IMR-90 (cell line): ENCODE results near the gene IFNL1. TPM values are rescaled to one million over a fixed set of nuclear protein-coding genes. Genes with fewer than 3 reads are reported as not detected.
A peak's percentile ranks its signal among the peaks of the same experiment; 100 is the strongest.

Source experiments
- ATAC-seq: fragments of 200-7000 bp; cut with Tn5 transposase; 2 replicates; pipeline ENCODE4 v1.9.1; 2020; ENCODE audit warnings: low read depth, mild to moderate bottlenecking, moderate library complexity
- BruUV-seq: library from RNA; stranded (reverse); fragments of 400-500 nt; replicated peaks from 2 replicates; lab custom pipeline; 2021; lab: Mats Ljungman, UMichigan
- CTCF ChIA-PET: fragments of 300-600 bp; formaldehyde crosslinking; extraction: SDS; loops from one replicate; lab custom pipeline; 2021; ENCODE audit warnings: antibody characterized with exemption; lab: Yijun Ruan, JAX
- POLR2A ChIA-PET: fragments of 300-600 bp; sonication (Branson Sonifier 250); formaldehyde crosslinking; loops from one replicate; lab custom pipeline; 2022; ENCODE audit warnings: antibody characterized with exemption; ENCODE audit not compliant: unreplicated experiment; lab: Charles Lee
- DNase-seq: peaks from one replicate; pipeline ENCODE4 v3.0.0; 2013
- H2AFZ ChIP-seq: replicated peaks from 2 replicates; pipeline ENCODE3; 2013; ENCODE audit warnings: low read length, mild to moderate bottlenecking; ENCODE audit not compliant: poor library complexity
- H2AK5ac ChIP-seq: 2 replicates; pipeline ENCODE4 v1.6.1; 2013; ENCODE audit warnings: low read depth, low read length, inconsistent platforms
- H2AK9ac ChIP-seq: replicated peaks from 2 replicates; pipeline ENCODE3; 2013; ENCODE audit warnings: mild to moderate bottlenecking, low read depth, low read length, moderate library complexity; ENCODE audit not compliant: poor library complexity
- H2BK120ac ChIP-seq: 2 replicates; pipeline ENCODE4 v1.6.1; 2013; ENCODE audit warnings: low read depth, low read length, inconsistent platforms
- H2BK15ac ChIP-seq: 3 replicates; pipeline ENCODE4 v1.6.1; 2013; ENCODE audit warnings: low read depth, low read length, inconsistent platforms
- H2BK20ac ChIP-seq: 2 replicates; pipeline ENCODE4 v1.6.1; 2013; ENCODE audit warnings: low read depth, mild to moderate bottlenecking, inconsistent platforms, low read length, moderate library complexity
- H2BK5ac ChIP-seq: 2 replicates; pipeline ENCODE4 v1.6.1; 2013; ENCODE audit warnings: mild to moderate bottlenecking, low read depth, low read length, inconsistent platforms; ENCODE audit not compliant: poor library complexity, severe bottlenecking
- H3K14ac ChIP-seq: replicated peaks from 2 replicates; pipeline ENCODE4 v1.6.1; 2013; ENCODE audit warnings: low read depth, low read length, inconsistent platforms
- H3K18ac ChIP-seq: 2 replicates; pipeline ENCODE4 v1.6.1; 2013; ENCODE audit warnings: low read depth, low read length, control low read depth
- H3K23ac ChIP-seq: 2 replicates; pipeline ENCODE4 v1.6.1; 2013; ENCODE audit warnings: low read depth, low read length, inconsistent platforms
- H3K27ac ChIP-seq: 2 replicates; pipeline ENCODE4 v1.5.1; 2013; ENCODE audit warnings: mild to moderate bottlenecking, control low read depth, low read length; ENCODE audit not compliant: insufficient read depth
- H3K27me3 ChIP-seq: 2 replicates; pipeline ENCODE4 v1.6.1; 2013; ENCODE audit warnings: low read length; ENCODE audit not compliant: control insufficient read depth, insufficient read depth
- H3K36me3 ChIP-seq: 2 replicates; pipeline ENCODE4 v1.6.1; 2013; ENCODE audit warnings: low read length, mixed read lengths; ENCODE audit not compliant: control insufficient read depth, insufficient read depth
- H3K4ac ChIP-seq: 2 replicates; pipeline ENCODE4 v1.6.1; 2013; ENCODE audit warnings: low read depth, low read length, inconsistent platforms
- H3K4me1 ChIP-seq: 2 replicates; pipeline ENCODE4 v1.6.1; 2013; ENCODE audit warnings: low read length, mixed read lengths; ENCODE audit not compliant: control insufficient read depth, insufficient read depth
- H3K4me2 ChIP-seq: 2 replicates; pipeline ENCODE4 v1.6.1; 2013; ENCODE audit warnings: low read depth, mild to moderate bottlenecking, control low read depth, low read length, moderate library complexity
- H3K4me3 ChIP-seq: 2 replicates; pipeline ENCODE4 v1.5.1; 2013; ENCODE audit warnings: low read depth, mild to moderate bottlenecking, control low read depth, low read length, moderate library complexity; ENCODE audit not compliant: insufficient read depth
- H3K56ac ChIP-seq: 2 replicates; pipeline ENCODE4 v1.6.1; 2013; ENCODE audit warnings: low read length, inconsistent platforms; ENCODE audit not compliant: insufficient read depth; ENCODE audit errors: extremely low read depth
- H3K79me1 ChIP-seq, 2 experiments: 2 replicates each; pipeline ENCODE4 v1.6.1; 2013; ENCODE audit warnings: low read length in 2 of 2, inconsistent platforms in 1 of 2, low read depth in 1 of 2
- H3K9ac ChIP-seq: 2 replicates; pipeline ENCODE4 v1.6.1; 2013; ENCODE audit warnings: low read depth, low read length, control low read depth
- H3K9me1 ChIP-seq: 2 replicates; pipeline ENCODE4 v1.6.1; 2013; ENCODE audit warnings: low read length, inconsistent platforms; ENCODE audit not compliant: insufficient read depth
- H3K9me3 ChIP-seq: 2 replicates; pipeline ENCODE4 v1.6.1; 2013; ENCODE audit warnings: low read length; ENCODE audit not compliant: control insufficient read depth, insufficient read depth
- H4K20me1 ChIP-seq: 2 replicates; pipeline ENCODE4 v1.6.1; 2013; ENCODE audit warnings: low read length, inconsistent platforms; ENCODE audit not compliant: insufficient read depth
- H4K5ac ChIP-seq: 2 replicates; pipeline ENCODE4 v1.6.1; 2013; ENCODE audit warnings: mild to moderate bottlenecking, low read depth, low read length, control low read depth
- H4K8ac ChIP-seq, 2 experiments: 2 replicates each; pipeline ENCODE4 v1.6.1; 2013; ENCODE audit warnings: low read depth in 2 of 2, low read length in 2 of 2, control low read depth in 1 of 2, inconsistent platforms in 1 of 2
- H4K91ac ChIP-seq: 2 replicates; pipeline ENCODE4 v1.6.1; 2013; ENCODE audit warnings: low read depth, low read length, inconsistent platforms; ENCODE audit not compliant: insufficient read depth
- BHLHE40 ChIP-seq: fragments of 150-350 bp; IDR thresholded peaks from 2 replicates; pipeline ENCODE4 v1.6.1; 2016; ENCODE audit warnings: mild to moderate bottlenecking, low read depth, low read length
- CEBPB ChIP-seq: IDR thresholded peaks from 2 replicates; pipeline ENCODE4 v1.6.1; 2012; ENCODE audit warnings: low read depth, low read length, improper control_type of control experiment
- MAZ ChIP-seq: IDR thresholded peaks from 2 replicates; pipeline ENCODE4 v1.6.1; 2012; ENCODE audit warnings: low read depth, mild to moderate bottlenecking, low read length, improper control_type of control experiment, moderate library complexity, borderline replicate concordance
- MXI1 ChIP-seq: IDR thresholded peaks from 2 replicates; pipeline ENCODE4 v1.6.1; 2012; ENCODE audit warnings: low read depth, mild to moderate bottlenecking, low read length, moderate library complexity, borderline replicate concordance
- POLR2A ChIP-seq: IDR thresholded peaks from 2 replicates; pipeline ENCODE4 v1.6.1; 2012; ENCODE audit warnings: mild to moderate bottlenecking, low read depth, low read length
- RFX5 ChIP-seq: IDR thresholded peaks from 2 replicates; pipeline ENCODE4 v1.8.0; 2012; ENCODE audit warnings: low read depth, mild to moderate bottlenecking, low read length, moderate library complexity
- WGBS, 2 experiments: methylation state at CpG; one replicate each; pipeline versions ENCODE4 v1.1.5 to v1.1.7; 2013; ENCODE audit warnings: missing lambda C conversion rate in 2 of 2; ENCODE audit not compliant: insufficient read length in 1 of 2; ENCODE audit errors: extremely low coverage in 2 of 2; 5-methylcytosine and 5-hydroxymethylcytosine counted together
- dilution Hi-C: fragments of 300-500 bp; cut with HindIII; formaldehyde crosslinking; loops from one replicate; pipeline ENCODE4 v1.14.3; 2018; ENCODE audit warnings: low sequenced_read_pairs; ENCODE audit not compliant: unreplicated experiment
- in situ Hi-C: fragments of 300-500 bp; cut with MboI; formaldehyde crosslinking; loops from 3 replicates; pipeline ENCODE4 v1.14.3; 2019; ENCODE audit warnings: low sequenced_read_pairs, inconsistent platforms, mixed read lengths
- intact Hi-C: fragments of 100-400 bp; cut with micrococcal nuclease; formaldehyde crosslinking; loops from 2 replicates; pipeline ENCODE4 v1.10.0; 2022
- polyA plus RNA-seq, 3 experiments: library from polyadenylated mRNA; depleted of rRNA; stranded (reverse); fragments of >200 nt; gene quantifications; 2 replicates each; pipeline ENCODE4 v1.2.3, GENCODE V29; 2012; ENCODE audit warnings: low replicate concordance in 1 of 3
- total RNA-seq: library from RNA; depleted of rRNA; stranded (reverse); fragments of >200 nt; gene quantifications from 2 replicates; pipeline ENCODE4 v1.2.3, GENCODE V29; 2012
- TF ChIP-seq, protein P1 (sequence below): conservative IDR thresholded peaks from 2 replicates; pipeline ENCODE4 v1.5.1; 2012; ENCODE audit warnings: mild to moderate bottlenecking, low read depth, low read length, improper control_type of control experiment
- TF ChIP-seq, protein P2 (sequence below): fragments of 150-350 bp; IDR thresholded peaks from 2 replicates; pipeline ENCODE4 v1.6.1; 2017; ENCODE audit warnings: mild to moderate bottlenecking, antibody characterized with exemption, low read length, low read depth

IFNL1 gene
- total and polyA plus RNA-seq, 2 of the 4 experiments (the other 2 are of a cell fraction) = not detected

- no peak for TF ChIP-seq MXI1
- no peak for TF ChIP-seq BHLHE40
Observed at GRCh38 chr19:39264306-39265290, 31.6 kb upstream of the IFNL1 start (continued).

DNA sequence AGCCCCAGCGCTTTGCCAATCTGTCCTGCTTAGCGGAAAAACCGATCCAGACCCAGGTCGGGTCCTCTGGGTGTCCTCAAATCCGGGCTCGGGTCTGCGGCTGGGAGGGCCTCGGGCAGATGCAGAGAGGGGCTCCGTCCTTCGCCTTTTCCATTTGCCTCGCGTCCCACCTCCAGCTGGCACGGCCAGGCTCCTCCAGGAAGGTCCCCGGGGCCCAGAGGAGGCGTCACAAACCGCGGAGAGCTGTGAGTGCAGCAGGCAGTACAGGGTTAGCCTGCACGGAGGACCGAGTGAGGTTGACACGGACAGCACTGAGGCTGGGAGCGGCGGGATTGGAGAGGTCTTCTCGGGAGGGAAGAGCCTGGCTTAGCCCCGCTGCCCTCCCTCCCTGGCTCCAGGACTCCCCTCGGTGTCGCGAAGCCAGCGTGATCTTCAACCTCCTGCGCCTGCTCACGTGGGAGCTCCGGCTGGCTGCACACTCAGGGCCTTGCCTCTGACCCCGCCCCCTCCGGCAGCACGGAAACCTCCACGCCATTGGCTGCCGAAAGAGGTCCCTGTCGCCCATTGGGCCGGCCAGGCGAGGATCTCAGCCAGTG, 30.8 kb upstream of the IFNL1 start:
- Histone ChIP-seq H2BK15ac (no peak overlapping the region), H3K4me2 (no peak overlapping the region), H3K56ac (no peak overlapping the region), H3K9ac (no peak overlapping the region), H3K18ac (no peak overlapping the region), H3K36me3 (no peaks in the 10 kb centered on the region), H3K14ac (no peak overlapping the region), H2AK5ac (no peak overlapping the region), H3K9me1 (peaks cover 2% of the 10 kb centered on the region; the same call in 1 of the 2 replicates), H3K79me1 (no peaks in the 10 kb centered on the region), H2BK20ac (no peak overlapping the region), H2AK9ac (no peak overlapping the region), H4K91ac (no peak overlapping the region), H2AFZ (peak overlapping the region; percentile 51), H4K5ac (no peak overlapping the region), H4K8ac (no peak overlapping the region), H3K4me1 (no peaks in the 10 kb centered on the region), H3K4me3 (no peak overlapping the region), H2BK5ac (no peak overlapping the region), H3K23ac (no peak overlapping the region), H3K27ac (no peak overlapping the region), H3K4ac (no peak overlapping the region), H2BK120ac (no peak overlapping the region), H3K9me3 (no peaks in the 10 kb centered on the region), H3K27me3 (peaks cover 46% of the 10 kb centered on the region), H4K20me1 (no peaks in the 10 kb centered on the region)
- in situ Hi-C loops = no loop called here
- BruUV-seq = no TSS peak
- no peak for DNase-seq
- intact Hi-C loops = no loop called here
- whole genome bisulfite sequencing, 2 experiments = 27% methylated on average over 25 of the region's 39 CpGs; no CpG with 5 or more reads in 1 of the 2 experiments
- dilution Hi-C loops = no loop called here
- ChIA-PET POLR2A (no interaction called here), CTCF (interaction anchor here (0.6 kb wide), 1 partner anchor 235 kb away, joined by 3 read pairs; no protein-coding TSS in a partner anchor)
- TF ChIP-seq CEBPB = no peak
- TF ChIP-seq RFX5 = no peak
- no peak for TF ChIP-seq POLR2A
- TF ChIP-seq, protein P1, sequence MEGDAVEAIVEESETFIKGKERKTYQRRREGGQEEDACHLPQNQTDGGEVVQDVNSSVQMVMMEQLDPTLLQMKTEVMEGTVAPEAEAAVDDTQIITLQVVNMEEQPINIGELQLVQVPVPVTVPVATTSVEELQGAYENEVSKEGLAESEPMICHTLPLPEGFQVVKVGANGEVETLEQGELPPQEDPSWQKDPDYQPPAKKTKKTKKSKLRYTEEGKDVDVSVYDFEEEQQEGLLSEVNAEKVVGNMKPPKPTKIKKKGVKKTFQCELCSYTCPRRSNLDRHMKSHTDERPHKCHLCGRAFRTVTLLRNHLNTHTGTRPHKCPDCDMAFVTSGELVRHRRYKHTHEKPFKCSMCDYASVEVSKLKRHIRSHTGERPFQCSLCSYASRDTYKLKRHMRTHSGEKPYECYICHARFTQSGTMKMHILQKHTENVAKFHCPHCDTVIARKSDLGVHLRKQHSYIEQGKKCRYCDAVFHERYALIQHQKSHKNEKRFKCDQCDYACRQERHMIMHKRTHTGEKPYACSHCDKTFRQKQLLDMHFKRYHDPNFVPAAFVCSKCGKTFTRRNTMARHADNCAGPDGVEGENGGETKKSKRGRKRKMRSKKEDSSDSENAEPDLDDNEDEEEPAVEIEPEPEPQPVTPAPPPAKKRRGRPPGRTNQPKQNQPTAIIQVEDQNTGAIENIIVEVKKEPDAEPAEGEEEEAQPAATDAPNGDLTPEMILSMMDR = no peak
- TF ChIP-seq BHLHE40 = no peak
- no peak for TF ChIP-seq MAZ
- TF ChIP-seq, protein P2, sequence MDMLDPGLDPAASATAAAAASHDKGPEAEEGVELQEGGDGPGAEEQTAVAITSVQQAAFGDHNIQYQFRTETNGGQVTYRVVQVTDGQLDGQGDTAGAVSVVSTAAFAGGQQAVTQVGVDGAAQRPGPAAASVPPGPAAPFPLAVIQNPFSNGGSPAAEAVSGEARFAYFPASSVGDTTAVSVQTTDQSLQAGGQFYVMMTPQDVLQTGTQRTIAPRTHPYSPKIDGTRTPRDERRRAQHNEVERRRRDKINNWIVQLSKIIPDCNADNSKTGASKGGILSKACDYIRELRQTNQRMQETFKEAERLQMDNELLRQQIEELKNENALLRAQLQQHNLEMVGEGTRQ = no peak
- no peak for TF ChIP-seq MXI1
- peak; percentile 40; the same call in 1 of the 2 replicates for ATAC-seq
